ENCODE data around the gene TDRD3. TPM values are rescaled to one million over a fixed set of nuclear protein-coding genes. Genes with fewer than 3 reads are reported as not detected.

The TDRD3 gene
- total RNA-seq, 1 donor from 2014 or later, result 3.0 TPM

- DNase-seq (ENCODE audit: low spot score in 2 of 2), result no peak
- Histone ChIP-seq H3K27me3 (no peaks in the 10 kb centered on the region), H3K27ac (no peak overlapping the region), H3K9me3 (no peaks in the 10 kb centered on the region), H3K4me1 (peaks cover 4% of the 10 kb centered on the region in 2 donors), H3K36me3 (no peaks in the 10 kb centered on the region), H3K4me3 (no peak overlapping the region)
- intact Hi-C loops (cut with DNase I), result loop anchor here (5.0 kb wide), 1 partner anchor 89 kb away; no protein-coding TSS in a partner anchor
- no peak for TF ChIP-seq CTCF (IDR thresholded peaks at IDR 0.05)
Observed at GRCh38 chr13:60426075-60426474, 29.1 kb downstream of the TDRD3 start.

DNA sequence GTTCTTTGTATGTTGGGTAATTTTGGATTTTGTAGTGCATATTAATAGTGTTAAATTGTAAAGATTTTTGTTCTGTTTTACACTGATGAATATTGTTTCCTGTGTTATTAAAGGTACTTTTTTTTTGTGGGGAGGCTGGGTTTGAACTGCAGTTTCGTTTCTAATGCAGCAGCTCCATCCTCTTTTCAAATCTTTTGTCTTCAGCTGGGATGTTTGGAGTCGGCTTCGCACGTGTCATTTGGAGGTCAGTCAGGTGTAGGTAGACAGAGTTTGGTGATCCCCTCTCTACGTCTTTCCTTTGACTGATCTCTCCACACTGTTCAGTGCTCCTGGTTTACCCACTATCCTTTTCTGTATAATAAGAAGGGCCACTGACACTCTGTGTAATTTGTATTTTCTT lies 30.3 kb downstream of the TDRD3 start:
- no peak overlapping the region for H3K27ac ChIP-seq
- H3K36me3 ChIP-seq, result no peaks in the 10 kb centered on the region
- DNase-seq (ENCODE audit: low spot score in 2 of 2), result no peak
- no peak for TF ChIP-seq CTCF (IDR thresholded peaks at IDR 0.05)
- no peaks in the 10 kb centered on the region for H3K27me3 ChIP-seq
- intact Hi-C loops (cut with DNase I), result loop anchor here (5.0 kb wide), 1 partner anchor 90 kb away; no protein-coding TSS in a partner anchor
- peaks cover 4% of the 10 kb centered on the region in 2 donors for H3K4me1 ChIP-seq
- H3K4me3 ChIP-seq, result no peak overlapping the region
- no peaks in the 10 kb centered on the region for H3K9me3 ChIP-seq

DNA sequence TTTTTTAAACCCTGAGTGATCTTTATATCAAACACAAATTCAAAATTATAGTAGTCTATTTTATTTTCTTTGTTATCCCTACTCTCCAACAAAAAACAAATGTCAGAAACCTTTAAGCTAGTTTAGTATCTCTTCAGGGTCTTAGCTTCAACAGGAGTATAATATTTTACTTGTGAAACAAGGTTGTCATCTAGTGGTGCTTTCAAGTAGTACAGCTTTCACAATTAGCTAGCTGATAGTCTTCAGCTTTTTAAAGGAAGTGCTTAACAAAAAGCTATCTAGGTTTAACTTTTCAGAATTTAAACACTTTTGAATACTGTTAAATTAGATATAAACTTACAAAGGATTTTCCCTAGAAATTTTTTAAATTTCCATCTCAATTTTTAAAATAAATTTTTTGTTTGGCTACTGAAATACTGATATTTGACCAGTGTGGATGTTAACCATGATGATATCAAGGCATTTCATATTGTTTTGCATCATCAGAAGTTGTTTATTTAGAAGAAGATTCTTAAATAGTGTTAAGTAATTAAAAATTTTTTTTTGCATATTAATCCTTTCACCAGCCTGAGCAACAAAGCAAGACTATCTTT lies 34.2 kb downstream of the TDRD3 start:
- intact Hi-C loops (cut with DNase I), result loop anchor here (2.0 kb wide), 1 partner anchor 34 kb away; the partner anchor contains the start of gene TDRD3
- Histone ChIP-seq H3K4me3 (no peak overlapping the region), H3K4me1 (no peaks in the 10 kb centered on the region), H3K36me3 (no peaks in the 10 kb centered on the region), H3K9me3 (no peaks in the 10 kb centered on the region), H3K27me3 (no peaks in the 10 kb centered on the region), H3K27ac (no peak overlapping the region)
- no peak for DNase-seq (ENCODE audit: low spot score in 2 of 2)
- TF ChIP-seq CTCF (IDR thresholded peaks at IDR 0.05), result peak; percentile 68 to 91 (median 90)

DNA sequence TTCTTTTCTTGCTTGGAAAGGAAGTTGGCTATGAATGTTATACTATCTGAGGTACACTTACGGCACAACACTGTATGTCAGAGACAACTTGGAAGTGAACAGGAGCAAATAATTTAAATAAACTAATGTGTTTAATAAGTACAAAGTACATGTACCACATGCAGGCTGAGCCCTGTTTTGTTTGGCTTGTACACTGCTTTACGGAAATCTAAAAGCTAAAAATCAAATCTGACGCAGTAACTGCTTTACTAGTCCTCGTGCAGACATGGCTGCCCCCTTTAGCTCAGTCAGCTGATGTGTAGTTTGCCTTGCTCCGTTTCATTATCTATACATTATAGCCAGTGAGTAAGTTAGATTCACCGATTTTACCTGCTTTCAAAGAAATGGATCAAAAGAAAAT lies 36.5 kb downstream of the TDRD3 start:
- DNase-seq (ENCODE audit: low spot score in 2 of 2), result no peak
- no peaks in the 10 kb centered on the region for H3K27me3 ChIP-seq
- TF ChIP-seq CTCF (IDR thresholded peaks at IDR 0.05), result no peak
- no peaks in the 10 kb centered on the region for H3K9me3 ChIP-seq
- H3K27ac ChIP-seq, result peak overlapping the region; percentile 4 to 55
- no peaks in the 10 kb centered on the region for H3K4me1 ChIP-seq
- no peaks in the 10 kb centered on the region for H3K36me3 ChIP-seq
- H3K4me3 ChIP-seq, result peak overlapping the region in 1 of 2 donors; percentile 41
- intact Hi-C loops (cut with DNase I), result no loop called here

- H3K27ac ChIP-seq, result no peak overlapping the region
- intact Hi-C loops (cut with DNase I), result no loop called here
- H3K27me3 ChIP-seq, result no peaks in the 10 kb centered on the region
- no peak for TF ChIP-seq CTCF (IDR thresholded peaks at IDR 0.05)
- H3K36me3 ChIP-seq, result no peaks in the 10 kb centered on the region
- no peak for DNase-seq (ENCODE audit: low spot score in 2 of 2)
- no peak overlapping the region for H3K4me3 ChIP-seq
- no peaks in the 10 kb centered on the region for H3K9me3 ChIP-seq
- H3K4me1 ChIP-seq, result no peaks in the 10 kb centered on the region
Observed at GRCh38 chr13:60435762-60436374, 38.8 kb downstream of the TDRD3 start.

Measured in ascending aorta (tissue), 2 donors.